NCI-H748 (cell line): Measurements from ENCODE around the gene POLR2L.

Experiments used
- DNase-seq: peaks from one replicate; lab custom pipeline; 2025; ENCODE audit not compliant: unreplicated experiment; lab: John Stamatoyannopoulos, UW

POLR2L gene

DNA sequence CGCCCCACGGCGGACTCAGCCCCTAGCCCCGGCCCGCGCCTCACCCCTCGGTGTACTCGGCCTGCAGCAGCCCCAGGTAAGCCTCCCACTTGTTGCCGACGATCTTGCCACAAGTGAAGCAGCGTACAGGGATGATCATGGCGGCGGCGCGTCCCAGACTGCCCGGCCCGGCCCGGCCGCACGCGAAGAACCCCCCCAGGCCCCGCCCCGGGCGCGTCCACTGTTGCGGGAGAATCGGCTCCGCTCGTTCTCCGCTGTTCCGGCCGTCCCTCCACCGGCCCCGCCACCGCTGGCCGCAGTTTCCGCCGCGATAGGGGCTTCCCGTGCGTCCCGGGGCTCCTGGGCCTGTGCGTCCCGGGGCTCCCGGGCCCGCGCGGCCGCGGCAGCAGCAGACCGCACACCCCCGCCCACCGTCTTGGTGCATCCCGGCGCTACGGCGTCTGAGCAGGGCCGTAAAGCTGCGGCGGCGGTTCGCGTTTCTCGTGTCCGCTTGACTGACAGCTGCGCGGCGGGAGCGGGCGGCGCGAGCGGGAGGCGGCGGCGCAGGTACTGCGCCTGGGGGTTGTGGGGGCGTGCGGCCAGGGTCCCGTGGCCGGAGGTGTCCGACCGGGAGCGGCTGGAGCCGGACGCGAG is at the start of gene POLR2L, which contains the start of gene TSPAN4:
Gene POLR2L, minus strand, starts transcription at position 160 of the 633 bp plus-strand sequence. Its CDS starts 21 bp downstream, at position 139.
Gene TSPAN4, plus strand, starts transcription at position 483 of the 633 bp plus-strand sequence. CDS start 7,453 bp downstream, outside the sequence.
- peak; percentile 91 for DNase-seq

- DNase-seq, result no peak
Measured at GRCh38 chr11:890794-891540, 48.6 kb upstream of the POLR2L start.

- DNase-seq, result no peak
Measured at GRCh38 chr11:889687-890475, 47.6 kb upstream of the POLR2L start.

DNA sequence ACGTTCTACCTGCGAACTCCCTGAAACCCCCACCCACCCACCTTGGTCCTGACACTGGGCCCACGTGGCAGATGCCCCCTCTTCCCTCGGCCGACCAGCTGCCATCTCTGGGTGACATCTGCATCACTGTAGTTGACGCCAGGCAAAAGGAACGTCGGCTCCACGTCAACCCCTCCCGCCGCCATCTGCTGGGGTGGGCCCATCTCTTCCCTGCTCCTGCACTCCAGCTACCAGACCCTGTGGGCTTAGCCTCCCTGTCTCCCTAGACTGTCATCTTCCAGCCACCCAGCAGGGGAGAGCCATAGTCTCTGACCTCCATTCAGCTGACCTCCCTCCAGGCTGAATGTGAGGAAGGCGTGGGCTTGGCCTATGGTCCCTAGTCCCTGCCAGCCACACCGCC is 46.9 kb upstream of the POLR2L start:
- no peak for DNase-seq

DNA sequence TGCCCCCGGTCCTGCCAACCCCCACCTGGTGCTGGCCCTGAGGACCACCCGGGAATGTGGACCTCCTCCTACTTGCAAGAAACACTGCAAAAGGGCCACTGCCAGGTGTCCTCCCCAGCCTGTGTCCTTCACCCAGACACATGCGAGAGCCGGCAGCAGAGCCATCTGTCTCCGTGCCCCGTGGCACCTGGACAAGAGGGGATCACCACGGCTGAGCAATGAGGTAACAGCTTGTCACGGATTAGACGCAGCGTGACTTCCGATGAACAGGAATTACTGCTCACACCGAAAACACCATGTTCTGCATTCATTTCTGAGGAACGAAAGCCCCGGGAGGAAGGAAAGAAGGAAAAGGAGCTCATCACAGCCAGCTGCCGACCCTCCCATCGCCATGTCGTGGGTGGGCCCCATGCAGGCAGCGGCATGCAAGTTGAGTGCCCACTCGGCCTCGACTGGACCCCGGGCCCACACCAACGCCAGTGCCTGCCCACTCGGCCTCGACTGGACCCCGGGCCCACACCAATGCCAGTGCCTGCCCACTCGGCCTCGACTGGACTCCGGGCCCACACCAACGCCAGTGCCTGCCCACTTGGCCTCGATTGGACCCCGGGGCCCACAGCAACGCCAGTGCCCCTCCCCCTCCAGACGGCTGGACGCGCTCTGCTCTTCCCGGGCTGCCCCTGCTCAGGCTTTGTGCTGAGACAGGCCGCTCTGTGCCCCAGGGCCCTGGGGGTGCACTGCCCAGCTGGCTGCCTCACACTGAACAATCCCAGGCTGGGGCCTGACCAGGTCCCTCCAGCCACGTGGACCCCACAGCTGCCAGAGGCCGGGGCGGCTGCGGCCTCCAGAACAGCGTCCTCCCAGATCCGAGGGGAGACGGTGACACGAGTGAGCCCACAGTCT is 46.2 kb upstream of the POLR2L start:
- DNase-seq, result no peak

- DNase-seq, result no peak
Measured at GRCh38 chr11:887589-887988, 45.3 kb upstream of the POLR2L start.

- no peak for DNase-seq
Measured at GRCh38 chr11:886568-886967, 44.2 kb upstream of the POLR2L start.

- no peak for DNase-seq
Measured at GRCh38 chr11:884578-885070, 42.3 kb upstream of the POLR2L start.

DNA sequence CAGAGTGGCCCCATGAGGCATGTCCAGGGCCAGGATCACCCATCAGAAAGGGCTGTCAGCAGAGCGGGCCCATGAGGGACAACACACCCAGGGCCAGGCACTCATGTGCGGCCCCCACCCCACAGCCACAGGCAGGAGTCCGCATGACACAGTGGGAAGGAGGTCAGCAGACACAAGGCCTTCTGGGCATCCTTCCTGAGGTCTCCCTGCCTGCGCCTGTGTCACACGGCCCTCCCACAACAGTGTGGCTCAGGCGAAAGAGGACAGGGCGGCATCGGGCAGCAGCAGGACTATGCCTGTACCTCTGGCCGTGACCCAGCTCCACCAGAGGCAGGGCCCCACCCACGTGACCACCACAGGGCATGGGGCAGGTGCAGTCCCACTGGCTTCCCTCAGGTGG is 41.2 kb upstream of the POLR2L start:
- DNase-seq, result no peak

DNA sequence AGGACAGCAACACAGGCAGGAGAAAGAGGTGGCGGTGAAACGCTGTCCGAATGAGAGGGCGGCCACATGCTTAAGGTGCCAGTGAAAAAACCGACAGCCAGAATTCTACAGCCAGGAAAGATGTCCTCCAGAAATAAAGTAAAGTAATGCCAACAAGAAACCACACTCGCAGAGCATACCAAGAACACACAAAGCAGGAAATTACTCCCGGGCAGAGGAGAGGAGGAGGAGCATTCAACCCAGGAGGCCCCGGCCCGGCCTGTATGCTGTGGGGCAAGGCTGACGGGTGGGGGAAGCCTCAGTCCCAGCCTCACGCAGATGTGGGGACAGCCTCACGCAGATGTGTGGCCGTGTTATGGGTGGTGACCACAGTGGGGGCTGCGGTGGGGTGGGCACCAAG is 40.3 kb upstream of the POLR2L start:
- DNase-seq, result no peak

DNA sequence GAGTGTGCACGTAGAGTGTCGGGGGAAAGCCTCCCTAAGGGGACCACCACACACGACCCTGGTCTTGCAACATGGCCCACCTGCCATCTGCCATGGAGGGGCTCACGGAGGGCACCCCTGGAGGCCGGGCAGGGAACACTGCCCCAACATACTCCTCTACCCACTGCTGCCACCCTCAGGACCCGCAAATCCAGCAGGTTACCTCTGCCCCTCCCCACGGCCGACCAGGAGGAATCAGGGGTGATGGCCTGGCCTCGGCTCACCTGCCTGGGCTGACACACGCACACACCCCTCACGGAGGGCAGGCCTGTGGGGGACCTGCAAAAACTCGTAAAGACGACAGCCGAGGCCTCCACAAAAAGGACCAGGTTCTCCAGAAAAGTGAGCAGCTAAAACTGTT is 38.1 kb upstream of the POLR2L start:
- no peak for DNase-seq

- DNase-seq, result no peak
Measured at GRCh38 chr11:877565-877964, 35.2 kb upstream of the POLR2L start.

DNA sequence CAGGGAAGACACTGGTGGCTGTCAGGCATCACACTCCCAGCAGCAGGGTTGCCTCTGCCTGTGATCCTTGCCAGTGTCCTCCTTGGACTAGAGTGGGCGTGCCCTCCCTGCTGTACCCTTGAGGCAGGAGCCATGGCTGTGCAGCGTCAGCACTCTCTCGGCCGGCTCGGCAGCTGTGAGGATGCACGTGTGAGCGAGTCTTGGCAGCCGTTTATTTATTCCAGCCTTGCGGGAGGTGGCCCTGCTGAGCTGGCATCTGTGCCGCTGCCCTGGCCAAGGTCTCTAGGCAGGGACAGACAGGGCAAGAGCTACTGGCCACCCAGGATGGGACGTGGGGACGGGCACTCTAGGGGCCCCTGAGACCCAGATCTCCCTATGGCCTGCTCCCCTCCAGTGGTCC is 34.2 kb upstream of the POLR2L start:
- no peak for DNase-seq

- DNase-seq, result no peak
Measured at GRCh38 chr11:875769-876301, 33.5 kb upstream of the POLR2L start.

GRCh38 chr11:875203-875602 is 32.9 kb upstream of the POLR2L start:
- no peak for DNase-seq

DNA sequence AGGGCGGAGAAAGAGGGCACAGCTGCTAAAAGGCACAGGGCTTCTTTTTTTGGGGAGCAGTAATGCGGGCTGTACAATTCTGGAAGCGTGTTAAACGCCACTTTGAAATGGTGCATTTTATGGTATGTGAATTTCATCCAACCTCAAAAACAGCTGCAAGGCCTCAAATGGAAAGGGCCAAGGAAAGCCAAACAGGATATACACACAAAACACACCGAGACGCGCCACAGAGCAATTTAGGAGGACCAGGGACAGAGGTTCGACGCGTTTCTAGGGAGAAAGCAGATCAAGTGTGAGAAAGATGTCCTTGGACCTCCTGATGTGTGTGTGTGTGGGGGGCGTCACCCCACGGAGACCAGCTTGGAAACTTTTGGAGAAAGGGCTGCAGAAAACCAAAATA is 31.4 kb upstream of the POLR2L start:
- no peak for DNase-seq

- no peak for DNase-seq
Measured at GRCh38 chr11:872799-873198, 30.5 kb upstream of the POLR2L start.

- no peak for DNase-seq
Measured at GRCh38 chr11:871472-871871, 29.1 kb upstream of the POLR2L start.

- DNase-seq, result no peak
Measured at GRCh38 chr11:870418-870817, 28.1 kb upstream of the POLR2L start.

- no peak for DNase-seq
Measured at GRCh38 chr11:870127-870413, 27.7 kb upstream of the POLR2L start.
